HepG2 (cell line): ENCODE results near the gene MCC. TPM values are rescaled to one million over a fixed set of nuclear protein-coding genes. Genes with fewer than 3 reads are reported as not detected.

Experiments
- AFF4 ChIP-seq: sonication (generic); formaldehyde crosslinking; IDR thresholded peaks from 2 replicates; pipeline ENCODE4 v1.4.0; 2020; ENCODE audit warnings: missing genetic modification reagents
- AGO2 ChIP-seq: fragments of 200-400 bp; formaldehyde crosslinking; optimal IDR thresholded peaks from 2 replicates; pipeline ENCODE3; 2017; ENCODE audit warnings: mild to moderate bottlenecking, low read depth, low read length, moderate library complexity
- ARID3A ChIP-seq: IDR thresholded peaks from 2 replicates; pipeline ENCODE4 v1.6.1; 2012; ENCODE audit warnings: low read depth, low read length, improper control_type of control experiment
- DRAP1 ChIP-seq: IDR thresholded peaks from 2 replicates; pipeline ENCODE4 v1.6.1; 2016; ENCODE audit warnings: missing genetic modification reagents, missing compliant biosample characterization
- ELK4 ChIP-seq: sonication (generic); formaldehyde crosslinking; IDR thresholded peaks from 2 replicates; pipeline ENCODE4 v1.9.0; 2021; ENCODE audit warnings: missing genetic modification reagents, borderline replicate concordance
- MAFK ChIP-seq, 2 experiments: IDR thresholded peaks in 1 of 2; conservative IDR thresholded peaks in 1 of 2; 2 replicates each; pipeline ENCODE4 v1.6.1; 2011; ENCODE audit warnings: improper control_type of control experiment in 2 of 2, low read length in 2 of 2
- NFRKB ChIP-seq: fragments of 450-650 bp; IDR thresholded peaks from 2 replicates; pipeline ENCODE4 v1.6.1; 2017
- NONO ChIP-seq, 2 experiments: fragments of 450-650 bp in 1 of 2; sonication (generic) in 1 of 2; formaldehyde crosslinking in 1 of 2; IDR thresholded peaks in 1 of 2; conservative IDR thresholded peaks in 1 of 2; 2 replicates each; pipeline versions ENCODE4 v1.6.1 to v1.8.0; 2017 to 2022; ENCODE audit warnings: mild to moderate bottlenecking in 1 of 2, missing genetic modification reagents in 1 of 2, moderate library complexity in 1 of 2
- POGZ ChIP-seq: sonication (generic); formaldehyde crosslinking; IDR thresholded peaks from 2 replicates; pipeline ENCODE4 v1.4.0; 2020; ENCODE audit warnings: mild to moderate bottlenecking, missing genetic modification reagents
- PRMT3 ChIP-seq: sonication (generic); formaldehyde crosslinking; IDR thresholded peaks from 2 replicates; pipeline ENCODE4 v1.8.1; 2022; ENCODE audit warnings: low read depth, mild to moderate bottlenecking, moderate library complexity, missing genetic modification reagents, borderline replicate concordance
- SMC3 ChIP-seq: IDR thresholded peaks from 2 replicates; pipeline ENCODE4 v1.6.1; 2011; ENCODE audit warnings: low read length, improper control_type of control experiment
- SRY ChIP-seq: sonication (generic); formaldehyde crosslinking; IDR thresholded peaks from 2 replicates; pipeline ENCODE4 v1.8.0; 2022; ENCODE audit warnings: mild to moderate bottlenecking, missing genetic modification reagents
- STAG1 ChIP-seq: sonication (generic); formaldehyde crosslinking; IDR thresholded peaks from 2 replicates; pipeline ENCODE4 v1.4.0; 2020; ENCODE audit warnings: missing genetic modification reagents
- TEAD2 ChIP-seq: sonication (generic); formaldehyde crosslinking; IDR thresholded peaks from 2 replicates; pipeline ENCODE4 v1.9.0; 2021; ENCODE audit warnings: missing genetic modification reagents
- ZFP37 ChIP-seq: sonication (generic); formaldehyde crosslinking; IDR thresholded peaks from 2 replicates; pipeline ENCODE4 v1.4.0; 2020; ENCODE audit warnings: missing genetic modification reagents, borderline replicate concordance
- ZFYVE20 ChIP-seq: sonication (generic); formaldehyde crosslinking; IDR thresholded peaks from 2 replicates; pipeline ENCODE4 v1.8.0; 2023; ENCODE audit warnings: low read depth, mild to moderate bottlenecking, moderate library complexity, missing genetic modification reagents, borderline replicate concordance
- ZNF512B ChIP-seq: sonication (generic); formaldehyde crosslinking; IDR thresholded peaks from 2 replicates; pipeline ENCODE4 v1.5.1; 2020; ENCODE audit warnings: missing genetic modification reagents, mild to moderate bottlenecking, borderline replicate concordance
- polyA plus RNA-seq, 8 experiments: library from polyadenylated mRNA; depleted of rRNA in 3 of 8; stranded (reverse) in 7 of 8; unstranded in 1 of 8; fragments of >200 nt; fragmentation: Illumina TruSeq in 4 of 8; extraction: Trizol in 4 of 8; gene quantifications; 2 replicates each; pipeline versions ENCODE4 v1.2.1 to v1.2.3, GENCODE V29; 2011 to 2016; ENCODE audit warnings: low read depth in 4 of 8, missing spikeins in 1 of 8, mixed read lengths in 1 of 8; ENCODE audit not compliant: insufficient read depth in 1 of 8
- total RNA-seq, 5 experiments: library from RNA; depleted of rRNA; stranded (reverse); fragments of >200 nt; fragmentation: Illumina TruSeq; extraction: Trizol; gene quantifications; 2 replicates each; pipeline ENCODE4 v1.2.3, GENCODE V29; 2016; ENCODE audit warnings: low read depth in 1 of 5

Gene MCC
- total and polyA plus RNA-seq, 2 of the 13 experiments (the other 11 are each of a cell fraction or from before 2014, with no cell fraction given): 0.55 to 2.4 TPM

DNA sequence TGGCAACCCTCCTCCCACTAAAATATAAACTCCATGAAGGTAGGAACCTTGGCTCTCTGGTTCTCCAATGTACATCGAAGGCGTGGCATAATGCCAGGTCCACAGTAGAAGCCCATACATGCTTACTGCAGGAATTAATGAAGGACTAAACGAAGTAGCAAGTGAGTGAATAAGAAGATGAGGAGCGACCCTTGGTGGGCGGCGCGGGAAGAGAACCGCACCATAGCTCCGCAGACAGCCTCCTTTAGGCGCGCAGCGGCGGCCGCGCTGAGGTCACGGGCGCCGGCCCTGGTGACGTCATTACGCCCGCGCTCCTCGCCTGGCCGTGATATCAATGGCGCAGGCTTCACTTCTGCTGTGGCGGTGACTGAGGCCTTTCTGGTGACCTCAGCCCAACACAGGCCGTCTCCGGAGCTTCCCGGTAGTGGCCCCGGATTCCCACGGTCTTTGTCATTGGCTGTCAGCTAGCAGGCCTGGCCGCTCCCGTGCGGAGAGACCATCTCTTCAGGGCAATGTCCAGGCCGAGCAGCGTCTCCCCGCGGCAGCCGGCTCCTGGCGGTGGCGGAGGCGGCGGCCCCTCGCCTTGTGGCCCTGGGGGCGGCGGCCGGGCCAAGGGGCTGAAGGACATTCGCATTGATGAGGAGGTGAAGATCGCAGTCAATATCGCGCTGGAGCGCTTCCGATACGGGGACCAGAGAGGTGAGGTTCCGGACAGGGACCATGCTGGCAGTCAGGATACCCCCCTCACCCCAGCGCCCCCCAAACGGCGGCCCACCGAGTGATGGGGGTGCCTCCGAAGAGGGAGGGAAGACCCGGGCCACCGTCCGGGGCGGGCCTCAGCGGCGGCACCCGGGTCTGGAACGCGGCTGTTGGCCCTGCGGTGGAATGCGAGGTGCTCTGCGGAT is 25.4 kb upstream of the MCC start, which contains the start of gene YTHDC2 (continued):
- TF ChIP-seq AGO2: peak; percentile 75
- TF ChIP-seq ZFYVE20 (CRISPR knock-in tag): no peak
- no peak for TF ChIP-seq MAFK (conservative IDR thresholded peaks at IDR 0.05 in 1 of 2, IDR thresholded peaks at IDR 0.05 in 1 of 2; ENCODE audit: low read length in 2 of 2)
- TF ChIP-seq STAG1: peak; percentile 39
- TF ChIP-seq ZFP37 (CRISPR knock-in tag): no peak
- TF ChIP-seq NONO (IDR thresholded peaks at IDR 0.05): no peak
- TF ChIP-seq NONO (CRISPR knock-in tag; conservative IDR thresholded peaks at IDR 0.05): peak; percentile 69; the same call in 1 of the 2 replicates
- TF ChIP-seq SMC3: no peak
- no peak for TF ChIP-seq TEAD2 (CRISPR knock-in tag)
- no peak for TF ChIP-seq ZNF512B (CRISPR knock-in tag)
- TF ChIP-seq PRMT3 (CRISPR knock-in tag): no peak
- no peak for TF ChIP-seq ARID3A
- TF ChIP-seq SRY: no peak
- no peak for TF ChIP-seq ELK4 (CRISPR knock-in tag)
- no peak for TF ChIP-seq NFRKB
- TF ChIP-seq DRAP1: peak; percentile 81
- no peak for TF ChIP-seq AFF4 (CRISPR knock-in tag)
- TF ChIP-seq POGZ (CRISPR knock-in tag): peak; percentile 70; the same call in 1 of the 2 replicates
